HG03558 (cell line): ENCODE measurements around the gene FSCN2.
"Not testable (repeated sequence)": the region's sequence is repeated elsewhere in the genome, so short reads cannot be mapped to it uniquely, and the experiment has no call there.

Source experiments
- ATAC-seq: cut with Tn5 transposase; IDR thresholded peaks from one replicate; pipeline ENCODE4 v1.9.1; 2021; ENCODE audit warnings: moderate number of reproducible peaks; ENCODE audit not compliant: unreplicated experiment; ENCODE audit errors: extremely low read depth

The FSCN2 gene

DNA sequence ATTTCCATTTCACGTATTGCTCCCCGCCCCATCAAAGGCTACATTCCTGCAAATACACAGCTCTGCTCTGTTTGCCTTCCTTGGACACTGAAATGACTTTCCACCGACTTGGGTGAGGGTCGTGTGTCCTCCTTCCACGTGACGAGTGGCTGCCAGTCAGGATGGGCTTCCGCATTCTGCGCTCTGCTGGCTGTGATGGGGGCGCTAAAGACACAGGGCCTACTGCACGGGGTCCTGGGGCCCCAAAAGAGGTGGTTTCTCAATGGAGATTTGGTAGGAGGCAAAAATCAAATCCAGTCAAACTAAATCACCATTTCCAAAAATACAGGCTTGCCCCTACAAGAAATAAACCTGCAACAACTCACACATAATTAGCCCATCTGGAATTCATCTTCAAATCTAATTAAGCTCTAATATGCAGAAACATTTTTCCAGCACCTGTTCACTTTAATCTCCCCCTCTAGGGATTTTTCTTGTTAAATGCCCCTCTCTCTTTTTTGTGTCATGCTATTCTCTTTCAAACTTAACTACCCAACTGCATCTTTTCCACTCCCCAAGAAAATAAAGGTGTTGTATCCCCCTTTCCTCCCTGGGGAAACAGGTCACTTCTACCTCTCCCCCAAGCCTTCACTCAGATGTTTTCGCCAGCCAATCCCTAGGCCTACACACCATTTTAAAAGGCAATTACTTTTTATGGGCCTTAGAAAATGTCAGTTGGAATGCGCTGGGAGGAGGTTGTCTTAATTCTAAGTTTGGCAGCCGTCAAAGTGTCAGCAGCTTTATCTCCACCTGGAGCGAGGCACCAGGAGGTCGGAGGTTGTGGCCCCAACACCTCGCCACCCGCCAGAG, 45.8 kb downstream of the FSCN2 start:
- ATAC-seq: no peak

DNA sequence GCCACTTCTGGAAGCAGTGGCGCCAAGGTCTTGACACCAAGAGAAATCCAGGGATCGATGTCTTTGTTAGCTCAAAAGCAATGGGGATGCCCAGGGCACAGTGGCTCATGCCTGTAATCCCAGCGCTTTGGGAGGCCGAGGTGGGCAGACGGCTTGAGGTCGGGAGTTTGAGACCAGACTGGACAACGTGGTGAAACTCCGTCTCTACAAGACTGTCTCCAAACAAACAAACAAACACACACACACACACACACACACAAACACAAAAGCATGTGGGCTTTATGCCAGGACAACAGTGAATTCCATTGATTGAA, 46.4 kb downstream of the FSCN2 start:
- no peak for ATAC-seq

DNA sequence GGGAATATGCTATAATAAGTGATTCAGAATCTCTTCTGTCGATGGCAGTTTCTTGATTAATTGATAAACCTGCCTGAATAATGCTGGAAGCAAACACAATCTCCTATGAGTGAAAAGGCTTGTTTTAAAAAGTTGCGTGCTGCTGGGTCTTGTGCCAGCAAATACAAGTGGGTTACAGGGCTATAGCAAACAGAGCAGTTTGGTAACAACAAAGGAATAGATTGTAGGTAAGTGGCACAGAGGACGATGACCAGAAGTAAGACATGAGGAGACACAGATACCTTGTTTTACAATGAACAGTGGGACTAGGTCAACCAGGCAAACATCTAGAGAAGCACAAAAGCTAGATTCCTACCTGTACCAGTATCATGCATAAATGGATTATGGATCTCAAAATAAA, 47.7 kb downstream of the FSCN2 start:
- no peak for ATAC-seq

DNA sequence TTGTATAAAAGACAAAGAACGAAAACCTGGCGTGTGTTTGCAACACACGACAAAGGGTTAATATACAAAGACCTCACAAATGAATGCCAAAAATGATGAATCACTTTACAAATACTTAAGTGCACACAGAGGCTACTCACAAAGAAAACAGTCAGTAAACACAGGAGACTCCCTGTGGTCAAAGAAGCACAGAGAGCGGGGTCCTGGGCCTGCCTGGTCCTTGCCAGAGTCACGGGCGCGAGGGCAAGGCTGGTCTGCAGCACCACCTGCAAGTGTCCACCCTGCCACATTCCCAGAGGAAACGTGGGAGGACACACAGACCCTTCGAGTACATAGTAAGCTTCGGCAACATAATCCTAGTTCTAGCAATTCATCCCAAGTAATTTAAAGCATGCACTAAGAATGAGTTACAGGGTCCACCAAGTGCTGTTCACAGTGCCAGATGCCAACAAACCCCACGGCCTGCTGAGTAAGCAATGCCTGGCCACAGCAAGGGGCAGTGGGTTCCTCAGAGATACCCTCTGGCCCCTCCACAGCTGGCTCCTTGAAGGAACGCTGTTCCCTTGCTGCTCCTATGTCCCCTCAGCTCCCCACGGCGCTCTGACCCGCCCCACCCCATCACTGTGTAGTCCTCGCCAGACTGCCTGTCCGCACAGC, 48.6 kb downstream of the FSCN2 start:
- no peak for ATAC-seq

DNA sequence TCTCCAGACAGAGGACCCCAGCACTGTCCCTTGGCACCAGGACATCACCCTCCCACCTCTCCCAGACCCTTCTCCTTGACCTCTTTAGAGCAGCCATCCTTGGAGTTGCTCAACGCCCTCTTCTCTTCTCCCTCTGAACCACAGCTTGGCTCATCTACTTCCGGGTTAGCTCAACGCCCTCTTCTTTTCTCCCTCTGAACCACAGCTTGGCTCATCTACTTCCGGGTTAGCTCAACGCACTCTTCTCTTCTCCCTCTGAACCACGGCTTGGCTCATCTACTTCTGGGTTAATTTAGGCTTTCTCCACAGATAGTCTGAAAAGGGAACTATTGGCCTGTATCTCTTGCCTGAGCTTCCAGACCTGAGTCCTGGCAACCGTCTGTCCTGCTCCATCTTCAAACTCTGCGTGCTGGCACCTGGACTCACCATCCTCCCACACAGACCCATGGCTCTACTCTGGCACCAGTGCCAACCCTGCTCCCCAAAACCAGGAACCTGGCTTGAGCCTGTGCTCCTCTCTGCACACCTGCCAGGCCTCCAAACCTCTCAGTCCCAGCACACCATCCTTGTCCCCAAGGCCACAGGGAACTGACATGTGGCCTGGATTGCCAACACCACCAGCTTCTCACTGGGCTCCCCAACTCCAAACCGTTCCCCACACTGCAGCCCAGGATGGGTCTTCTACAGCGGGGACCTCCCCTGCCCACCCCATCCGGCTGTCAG, 49.3 kb downstream of the FSCN2 start:
- ATAC-seq: no peak

DNA sequence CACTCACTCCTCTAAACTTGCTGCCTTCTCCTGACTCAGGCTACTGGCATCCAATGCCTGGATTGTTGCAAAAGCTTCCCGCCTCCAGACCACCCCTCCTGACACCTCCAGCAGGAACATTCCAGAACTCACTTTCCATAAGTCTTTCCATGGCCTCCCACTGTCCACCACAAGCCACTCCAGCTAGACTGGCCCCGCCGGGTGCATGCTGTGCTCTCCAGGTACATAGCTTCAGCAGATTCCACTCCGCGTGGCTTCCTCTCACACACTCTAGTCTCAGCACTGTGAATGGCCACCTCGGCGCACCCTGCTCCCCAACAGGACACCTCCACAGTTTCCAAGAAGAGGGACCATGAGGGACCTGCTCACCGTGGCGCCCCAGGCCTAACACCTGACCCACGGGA, 49.9 kb downstream of the FSCN2 start:
- no peak for ATAC-seq

DNA sequence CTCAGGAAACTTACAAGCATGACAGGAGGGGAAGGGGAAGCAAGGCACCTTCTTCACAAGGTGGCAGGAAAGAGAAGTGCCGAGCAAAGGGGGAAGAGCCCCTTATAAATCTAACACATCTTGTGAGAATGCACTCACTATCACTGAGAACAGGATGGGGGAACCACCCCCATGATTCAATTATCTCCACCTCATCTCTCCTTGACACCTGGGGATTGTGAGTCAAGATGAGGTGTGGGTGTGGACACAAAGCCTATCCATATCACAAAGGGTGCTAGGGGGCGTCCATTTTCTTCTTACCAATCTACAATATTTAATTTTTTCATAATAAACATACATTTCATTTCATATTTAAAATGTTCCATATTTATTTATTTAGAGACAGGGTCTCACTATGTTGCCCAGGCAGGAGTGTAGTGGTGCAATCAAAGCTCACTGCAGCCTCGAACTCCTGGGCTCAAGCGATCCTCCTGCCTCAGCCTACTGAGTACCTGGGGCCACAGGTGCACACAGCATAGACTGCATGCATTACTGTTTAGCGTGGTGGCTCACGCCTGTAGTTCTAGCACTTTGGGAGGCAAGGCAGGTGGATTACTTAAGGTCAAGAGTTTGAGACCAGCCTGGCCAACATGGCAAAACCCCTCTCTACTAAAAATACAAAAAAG, 50.5 kb downstream of the FSCN2 start:
- no peak for ATAC-seq

DNA sequence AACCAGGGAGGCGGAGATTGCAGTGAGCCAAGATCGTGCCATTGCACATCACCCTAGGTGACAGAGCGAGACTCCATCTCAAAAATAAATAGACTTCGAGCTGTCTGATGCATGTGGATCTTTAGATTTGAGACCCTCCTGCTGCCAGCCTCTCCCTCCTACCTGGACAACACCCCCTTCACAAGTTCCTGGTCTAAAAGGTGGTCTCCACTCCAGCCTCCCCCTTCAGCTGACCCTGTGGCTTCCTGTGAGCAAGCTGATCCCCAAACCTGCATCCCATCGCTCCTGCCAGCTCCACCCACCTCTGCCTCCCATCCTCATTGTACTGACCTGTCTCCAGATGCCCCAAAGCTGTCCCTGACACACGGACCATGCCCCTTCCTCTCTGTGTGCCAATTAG, 51.1 kb downstream of the FSCN2 start:
- ATAC-seq: no peak

DNA sequence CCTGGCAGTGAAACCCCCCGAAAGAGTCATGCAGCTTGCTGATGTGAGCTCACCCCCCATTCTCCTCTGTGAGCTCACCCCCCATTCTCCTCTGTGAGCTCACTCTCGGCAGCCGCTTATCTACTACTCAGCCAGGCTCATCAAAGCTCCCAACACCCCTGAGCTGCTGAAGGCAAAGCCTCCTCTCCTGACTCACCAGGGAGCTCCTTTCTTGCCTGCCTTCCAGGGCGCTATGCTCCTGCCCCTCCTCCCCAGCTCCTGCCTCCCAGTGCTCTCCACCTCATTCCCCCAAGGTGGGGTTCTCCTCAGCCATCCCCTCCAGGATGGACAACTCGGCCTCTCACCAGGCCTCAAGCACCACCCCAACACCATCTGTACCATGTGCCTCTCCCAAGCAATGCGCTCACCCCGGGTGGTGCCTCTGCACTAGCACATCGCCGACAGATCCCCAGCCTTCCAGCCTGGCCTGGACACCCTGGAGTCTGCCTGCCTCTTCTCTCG, 51.7 kb downstream of the FSCN2 start:
- no peak for ATAC-seq

DNA sequence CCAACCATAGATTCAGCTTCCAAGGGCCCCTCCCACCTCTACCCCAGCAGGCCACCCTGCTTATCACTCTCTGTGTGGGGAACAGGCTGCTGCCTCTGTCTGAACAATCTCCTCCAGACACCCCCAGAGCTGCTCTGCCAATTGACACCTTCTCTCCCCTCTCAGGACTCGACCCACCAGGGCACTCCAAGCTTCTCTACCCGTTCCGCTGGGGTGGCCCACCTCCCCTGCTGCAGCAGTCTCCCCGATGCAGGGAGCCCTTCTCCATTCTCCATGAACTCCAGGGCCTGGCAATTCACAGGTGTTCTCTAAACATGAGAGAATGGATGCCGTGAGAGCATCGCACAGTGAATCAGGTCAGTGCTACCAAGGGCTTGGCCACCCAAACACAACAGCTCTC, 52.3 kb downstream of the FSCN2 start:
- no peak for ATAC-seq

DNA sequence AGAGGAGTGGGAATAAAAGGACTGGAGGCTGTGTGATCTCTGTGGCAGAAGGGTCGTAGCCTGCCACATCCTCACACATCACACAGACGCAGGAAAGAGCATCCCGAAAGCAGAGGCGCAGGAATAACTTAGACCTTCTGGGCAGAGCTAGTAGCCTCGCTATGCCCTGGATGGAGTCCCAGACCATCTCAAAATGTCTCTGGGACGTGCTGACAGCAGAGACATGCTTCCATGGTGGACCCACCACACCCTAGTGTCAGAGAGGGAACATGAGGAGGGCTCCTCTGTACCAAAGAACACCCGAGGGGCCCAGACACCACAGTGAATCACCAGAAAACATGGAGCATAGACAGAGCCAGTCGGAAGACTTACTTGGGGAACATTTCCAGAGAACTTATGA, 53.6 kb downstream of the FSCN2 start:
- ATAC-seq: no peak

DNA sequence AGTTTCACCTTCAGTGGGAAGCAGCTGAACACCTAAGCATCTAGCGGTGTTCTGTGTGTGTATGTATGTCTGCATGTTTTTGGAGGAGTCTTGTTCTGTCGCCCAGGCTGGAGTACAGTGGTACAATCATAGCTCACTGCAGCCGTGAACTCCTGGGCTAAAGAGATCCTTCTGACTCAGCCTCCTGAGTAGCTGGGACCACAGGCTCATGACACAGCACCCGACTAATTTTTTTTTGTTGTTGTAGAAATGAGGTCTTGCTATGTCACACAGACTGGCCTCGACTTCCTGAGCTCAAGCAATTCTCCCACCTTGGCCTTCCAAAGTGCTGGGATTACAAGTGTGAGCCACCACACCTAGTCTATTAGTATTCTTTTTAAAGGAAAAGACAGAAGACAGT, 54.2 kb downstream of the FSCN2 start:
- ATAC-seq: no peak

DNA sequence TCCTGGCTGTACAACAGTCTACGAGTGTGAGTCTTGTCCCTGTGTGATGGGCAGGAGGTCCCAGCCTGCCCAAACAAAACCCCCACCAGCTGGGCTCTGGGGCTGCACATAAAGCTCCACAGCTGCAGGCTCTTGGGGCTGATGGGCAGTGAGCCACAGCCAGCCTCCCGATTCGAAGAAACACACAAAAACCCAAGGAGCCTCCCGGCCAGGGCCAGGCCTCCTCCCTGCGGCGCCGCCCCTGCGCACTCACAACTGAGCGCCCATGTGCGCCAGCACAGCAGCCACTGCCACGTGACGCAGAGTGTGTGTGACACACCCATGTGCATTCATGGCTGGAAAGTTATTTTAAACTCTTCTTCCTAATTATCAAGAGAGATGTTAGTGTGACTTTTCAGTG, 54.6 kb downstream of the FSCN2 start:
- ATAC-seq: no peak

DNA sequence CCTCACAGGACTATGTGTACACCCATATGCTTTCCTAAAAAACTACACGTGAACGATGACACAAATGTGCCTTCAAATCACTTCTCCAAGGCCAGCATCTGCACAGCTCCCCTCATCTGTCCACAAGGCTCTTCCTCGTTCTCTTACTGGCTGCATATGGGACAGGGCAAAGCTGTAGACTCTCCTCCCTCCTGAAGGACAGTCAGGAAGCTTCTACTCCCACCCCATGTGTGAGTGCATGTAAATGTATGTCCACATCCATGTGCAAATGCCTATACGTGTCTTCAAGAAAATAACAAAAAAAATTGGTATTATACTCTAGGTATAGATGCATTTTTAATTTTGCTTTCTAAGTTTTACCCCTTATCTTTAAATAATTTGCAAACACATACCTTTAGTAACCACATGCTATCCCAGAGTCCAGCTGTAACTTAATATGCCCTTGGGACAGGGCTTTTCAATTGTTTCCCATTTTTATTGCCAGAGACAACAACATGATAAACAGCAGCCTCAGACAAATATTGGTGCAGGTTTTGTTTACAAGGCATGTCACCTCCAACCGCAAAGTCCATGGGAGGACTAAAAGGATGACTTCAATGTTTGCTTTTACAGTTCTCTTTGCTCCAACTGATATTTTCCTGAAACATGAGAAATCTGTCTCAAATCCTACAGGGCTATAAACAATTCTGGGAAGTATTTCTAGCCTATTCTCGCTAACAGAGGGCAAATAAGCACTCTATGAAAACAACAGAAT, 55.6 kb downstream of the FSCN2 start:
- ATAC-seq: no peak

DNA sequence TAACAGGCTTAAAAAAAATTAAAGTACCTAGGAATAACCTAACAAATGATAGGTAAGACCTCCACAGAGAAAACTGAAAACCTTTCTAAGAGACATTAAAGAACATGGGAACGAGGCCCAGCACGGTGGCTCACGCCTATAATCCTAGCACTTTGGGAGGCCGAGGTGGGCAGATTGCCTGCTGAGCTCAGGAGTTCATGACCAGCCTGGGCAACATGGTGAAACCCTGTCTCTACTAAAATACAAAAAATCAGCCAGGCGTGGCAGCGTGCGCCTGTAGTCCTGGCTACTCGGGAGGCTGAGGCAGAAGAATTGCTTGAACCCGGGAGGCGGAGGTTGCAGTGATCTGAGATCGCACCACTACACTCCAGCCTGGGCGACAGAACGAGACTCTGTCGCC, 56.6 kb downstream of the FSCN2 start:
- not testable (repeated sequence) for ATAC-seq

DNA sequence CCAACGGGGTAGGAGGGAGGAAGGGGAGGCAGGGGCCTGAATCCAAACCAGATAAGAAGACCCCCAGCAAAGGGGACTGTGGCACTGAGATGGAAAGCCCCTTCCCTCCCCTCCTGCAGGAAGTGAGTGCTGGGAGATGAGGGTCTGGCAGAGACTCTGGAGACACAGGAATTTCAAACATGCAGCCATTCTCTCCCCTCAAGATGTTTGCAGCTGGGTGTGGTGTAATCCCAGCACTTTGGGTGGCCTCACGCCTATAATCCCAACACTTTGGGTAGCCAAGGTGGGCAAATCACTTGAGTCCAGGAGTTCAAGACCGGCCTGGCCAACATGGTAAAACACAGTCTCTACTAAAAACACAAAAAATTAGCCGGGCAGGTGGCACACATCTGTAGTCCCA, 57.9 kb downstream of the FSCN2 start:
- no peak for ATAC-seq
